Measurements from ENCODE around the gene FTO. TPM values are rescaled to one million over a fixed set of nuclear protein-coding genes. Genes with fewer than 3 reads are reported as not detected.

The FTO gene
- total and polyA plus RNA-seq, 2 experiments from 2014 or later: 46.8 to 77.7 TPM

DNA sequence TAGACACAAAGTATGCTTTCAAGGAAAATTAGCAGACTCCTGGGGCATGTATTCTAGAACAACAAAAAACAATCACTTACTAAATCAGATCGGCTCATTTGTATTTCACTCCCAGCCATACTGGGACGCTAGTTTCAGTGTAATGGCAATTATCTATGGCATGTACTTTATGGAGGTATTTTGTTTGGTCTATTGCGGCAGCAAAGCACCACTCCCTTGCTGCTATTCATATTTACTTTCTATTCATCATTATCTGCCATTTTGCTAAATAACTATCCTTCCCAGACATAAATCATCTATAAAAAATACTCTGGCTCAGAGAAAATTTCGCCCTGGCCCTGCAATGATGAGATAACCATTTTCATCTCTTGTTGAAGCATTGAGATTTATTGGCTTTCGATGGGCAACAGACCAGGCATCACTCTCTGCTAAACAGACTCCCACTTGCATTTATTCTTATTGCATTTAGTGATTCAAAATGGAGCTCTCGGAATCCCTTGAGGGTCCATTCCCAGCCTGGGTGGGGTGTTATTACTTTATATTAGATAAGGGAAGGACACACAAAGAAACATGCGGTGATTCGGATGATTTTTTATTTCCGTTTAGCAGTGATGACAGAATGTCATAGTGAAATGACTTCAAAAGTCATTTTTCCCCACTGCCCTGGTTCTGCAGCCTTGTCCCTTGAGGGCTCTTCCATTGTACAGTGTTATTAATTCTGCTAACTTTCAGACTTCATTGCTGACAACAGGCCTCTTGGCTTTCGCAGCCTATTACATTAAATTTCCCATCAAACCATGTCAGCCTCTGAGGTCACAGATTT lies 356.9 kb downstream of the FTO start:
- TF ChIP-seq, protein P1, sequence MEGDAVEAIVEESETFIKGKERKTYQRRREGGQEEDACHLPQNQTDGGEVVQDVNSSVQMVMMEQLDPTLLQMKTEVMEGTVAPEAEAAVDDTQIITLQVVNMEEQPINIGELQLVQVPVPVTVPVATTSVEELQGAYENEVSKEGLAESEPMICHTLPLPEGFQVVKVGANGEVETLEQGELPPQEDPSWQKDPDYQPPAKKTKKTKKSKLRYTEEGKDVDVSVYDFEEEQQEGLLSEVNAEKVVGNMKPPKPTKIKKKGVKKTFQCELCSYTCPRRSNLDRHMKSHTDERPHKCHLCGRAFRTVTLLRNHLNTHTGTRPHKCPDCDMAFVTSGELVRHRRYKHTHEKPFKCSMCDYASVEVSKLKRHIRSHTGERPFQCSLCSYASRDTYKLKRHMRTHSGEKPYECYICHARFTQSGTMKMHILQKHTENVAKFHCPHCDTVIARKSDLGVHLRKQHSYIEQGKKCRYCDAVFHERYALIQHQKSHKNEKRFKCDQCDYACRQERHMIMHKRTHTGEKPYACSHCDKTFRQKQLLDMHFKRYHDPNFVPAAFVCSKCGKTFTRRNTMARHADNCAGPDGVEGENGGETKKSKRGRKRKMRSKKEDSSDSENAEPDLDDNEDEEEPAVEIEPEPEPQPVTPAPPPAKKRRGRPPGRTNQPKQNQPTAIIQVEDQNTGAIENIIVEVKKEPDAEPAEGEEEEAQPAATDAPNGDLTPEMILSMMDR (IDR thresholded peaks at IDR 0.05; ENCODE audit: poor library complexity): no peak
- TF ChIP-seq EZH2phosphoT487 (IDR thresholded peaks at IDR 0.05; ENCODE audit: low read depth, severe bottlenecking, unreplicated experiment) (no peak), EZH2 (IDR thresholded peaks at IDR 0.05; ENCODE audit: borderline replicate concordance) (no peak)
- peak overlapping the region; percentile 7 for H3K27ac ChIP-seq
- WGBS (ENCODE audit: low lambda C conversion rate, missing lambda C conversion rate): 63% methylated on average over 10 of the region's 10 CpGs

DNA sequence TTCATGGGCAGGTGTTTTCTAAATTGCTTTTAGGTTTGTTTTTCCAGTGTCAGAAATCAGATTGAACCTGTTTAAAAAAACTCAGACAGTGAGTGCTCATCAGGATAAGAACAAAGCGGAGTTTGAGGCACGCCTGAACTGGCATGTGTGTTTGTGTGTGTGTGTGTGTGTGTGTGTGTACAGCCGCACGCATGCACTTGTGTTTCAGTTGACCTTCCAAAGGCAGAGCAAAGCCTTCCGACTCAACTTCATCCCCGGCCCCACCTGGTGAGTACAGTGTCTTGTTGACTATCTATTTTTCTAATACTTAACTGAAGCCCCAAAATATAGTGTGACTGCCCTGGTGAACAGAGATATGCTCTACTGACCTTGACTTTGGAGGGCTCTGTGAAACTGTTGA lies 357.5 kb downstream of the FTO start:
- Histone ChIP-seq H3K9me3 (ENCODE audit: low read depth) (no peaks in the 10 kb centered on the region), H3K9me2 (replicated peaks; ENCODE audit: insufficient read depth) (no peaks in the 10 kb centered on the region), H3K4me3 (no peak overlapping the region), H4K20me1 (ENCODE audit: insufficient read depth, poor library complexity, severe bottlenecking) (no peaks in the 10 kb centered on the region), H3K79me2 (no peaks in the 10 kb centered on the region), H3K36me3 (replicated peaks; ENCODE audit: insufficient read depth, low read depth) (no peaks in the 10 kb centered on the region), H3K27ac (no peak overlapping the region), H3K27me3 (no peaks in the 10 kb centered on the region), H3K4me1 (ENCODE audit: insufficient read depth) (no peaks in the 10 kb centered on the region), H2AFZ (no peak overlapping the region), H3K4me2 (no peak overlapping the region)
- WGBS (ENCODE audit: low lambda C conversion rate, missing lambda C conversion rate): 96% methylated on average over 6 of the region's 6 CpGs
- DNase-seq (ENCODE audit: low spot score): no peak
- TF ChIP-seq, protein P1 (IDR thresholded peaks at IDR 0.05; ENCODE audit: poor library complexity): no peak
- no peak for TF ChIP-seq EZH2phosphoT487 (IDR thresholded peaks at IDR 0.05; ENCODE audit: low read depth, severe bottlenecking, unreplicated experiment)
- no peak for TF ChIP-seq EZH2 (IDR thresholded peaks at IDR 0.05; ENCODE audit: borderline replicate concordance)

More for the DNA sequence above, 356.9 kb downstream of the FTO start:
- Histone ChIP-seq H3K4me1 (ENCODE audit: insufficient read depth) (no peaks in the 10 kb centered on the region), H3K36me3 (replicated peaks; ENCODE audit: insufficient read depth, low read depth) (no peaks in the 10 kb centered on the region), H2AFZ (no peak overlapping the region), H3K9me3 (ENCODE audit: low read depth) (no peaks in the 10 kb centered on the region), H3K79me2 (no peaks in the 10 kb centered on the region), H3K4me3 (no peak overlapping the region), H3K9me2 (replicated peaks; ENCODE audit: insufficient read depth) (no peaks in the 10 kb centered on the region), H4K20me1 (ENCODE audit: insufficient read depth, poor library complexity, severe bottlenecking) (no peaks in the 10 kb centered on the region), H3K4me2 (no peak overlapping the region), H3K27me3 (no peaks in the 10 kb centered on the region)
- DNase-seq (ENCODE audit: low spot score): no peak

DNA sequence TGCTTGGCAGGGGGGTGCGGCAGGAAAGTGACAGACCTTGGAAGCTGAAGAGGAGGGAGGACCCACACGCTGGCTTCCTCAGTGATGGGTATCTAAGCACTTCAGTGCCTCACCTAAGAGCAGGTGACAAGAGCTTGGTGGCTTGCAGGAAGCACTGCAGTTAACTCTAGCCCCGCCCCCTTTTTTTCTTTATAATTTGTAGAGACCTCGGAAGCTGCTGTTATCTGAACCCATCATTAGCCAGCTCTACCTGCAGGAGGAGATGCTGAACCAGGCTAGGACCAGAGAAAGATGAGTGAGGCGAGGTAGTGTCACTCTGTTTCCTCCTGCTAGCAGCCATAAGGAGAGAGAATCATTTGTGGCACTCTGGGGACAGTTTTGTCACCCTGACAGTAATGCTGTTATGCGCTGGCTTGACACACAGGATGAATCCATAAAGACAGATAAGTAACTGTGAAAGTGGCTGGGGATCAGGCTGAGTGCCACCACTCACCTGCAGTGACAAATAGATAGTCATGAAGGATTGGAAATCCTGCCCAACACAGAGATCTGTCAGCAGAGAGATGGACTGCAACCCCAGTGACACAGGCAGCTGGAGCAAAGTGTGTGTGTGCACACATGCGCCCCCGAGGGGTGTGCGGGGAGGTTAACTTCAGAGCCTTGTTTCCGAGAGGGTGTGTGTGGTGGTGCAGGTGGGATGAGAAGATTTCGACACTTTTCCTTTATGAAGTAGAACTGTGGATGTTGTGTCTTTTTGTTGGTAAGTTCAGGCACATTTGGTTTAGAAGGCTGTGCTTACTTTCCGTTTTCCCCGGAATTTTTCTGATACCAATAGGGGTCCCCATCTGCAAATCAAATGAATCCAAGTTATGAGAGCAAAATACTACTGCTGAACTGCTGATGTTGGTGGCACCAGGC lies 358.7 kb downstream of the FTO start:
- Histone ChIP-seq H4K20me1 (ENCODE audit: insufficient read depth, poor library complexity, severe bottlenecking) (no peaks in the 10 kb centered on the region), H3K4me2 (no peak overlapping the region), H3K79me2 (no peaks in the 10 kb centered on the region), H3K27me3 (no peaks in the 10 kb centered on the region), H3K4me3 (no peak overlapping the region), H3K36me3 (replicated peaks; ENCODE audit: insufficient read depth, low read depth) (no peaks in the 10 kb centered on the region), H3K4me1 (ENCODE audit: insufficient read depth) (peaks cover 5% of the 10 kb centered on the region), H3K9me2 (replicated peaks; ENCODE audit: insufficient read depth) (no peaks in the 10 kb centered on the region), H3K27ac (no peak overlapping the region), H2AFZ (no peak overlapping the region), H3K9me3 (ENCODE audit: low read depth) (no peaks in the 10 kb centered on the region)
- TF ChIP-seq EZH2 (IDR thresholded peaks at IDR 0.05; ENCODE audit: borderline replicate concordance) (no peak), EZH2phosphoT487 (IDR thresholded peaks at IDR 0.05; ENCODE audit: low read depth, severe bottlenecking, unreplicated experiment) (no peak)
- TF ChIP-seq, protein P1 (IDR thresholded peaks at IDR 0.05; ENCODE audit: poor library complexity): no peak
- no peak for DNase-seq (ENCODE audit: low spot score)
- 73% methylated on average over 13 of the region's 13 CpGs for WGBS (ENCODE audit: low lambda C conversion rate, missing lambda C conversion rate)

Measured in hepatocyte (in vitro differentiated cells).